ENCODE data around the gene IGFBP2. TPM values are rescaled to one million over a fixed set of nuclear protein-coding genes. Genes with fewer than 3 reads are reported as not detected.

IGFBP2 gene
- total and polyA plus RNA-seq, 2 of the 8 experiments (the other 6 are each of a cell fraction or from before 2014, with no cell fraction given) = 326 to 782 TPM

GRCh38 chr2:216616083-216616678 is 17.0 kb upstream of the IGFBP2 start:
- Histone ChIP-seq H2AK5ac (ENCODE audit: low read depth, low read length) (no peak overlapping the region), H3K4me1 (replicated peaks in 1 of 4; ENCODE audit: control insufficient read depth in 3 of 4, insufficient read depth in 4 of 4, low read length in 3 of 4) (peaks cover 10 to 17% (median 14%) of the 10 kb centered on the region in 4 experiments), H3K23me2 (ENCODE audit: low read depth, low read length) (no peaks in the 10 kb centered on the region; the same call in 1 of the 2 replicates), H3K4me2 (ENCODE audit: insufficient read depth in 1 of 2, low read depth in 2 of 2, low read length in 2 of 2) (no peak overlapping the region), H3K27me3 (replicated peaks in 1 of 4; ENCODE audit: control insufficient read depth in 3 of 4, extremely low read depth in 1 of 4, insufficient read depth in 3 of 4, low read length in 3 of 4) (no peaks in the 10 kb centered on the region; a peak in 1 of 7 replicates), H3K18ac (ENCODE audit: extremely low read depth, low read length) (no peak overlapping the region), H3K9me3 (ENCODE audit: insufficient read depth in 2 of 2, low read depth in 1 of 2, low read length in 1 of 2) (no peaks in the 10 kb centered on the region), H3K79me2 (ENCODE audit: control insufficient read depth in 1 of 2, insufficient read depth in 2 of 2, low read length in 2 of 2) (no peaks in the 10 kb centered on the region), H4K8ac (ENCODE audit: extremely low read depth, insufficient read depth, low read length) (no peak overlapping the region), H3K9ac (replicated peaks in 1 of 4; ENCODE audit: extremely low read depth in 1 of 4, low read depth in 3 of 4, low read length in 3 of 4) (no peak overlapping the region), H2BK20ac (ENCODE audit: low read length) (no peak overlapping the region; the same call in 1 of the 2 replicates), H3K4me3 (ENCODE audit: extremely low read depth in 1 of 4, insufficient read depth in 2 of 4, low read depth in 3 of 4, low read length in 4 of 4) (no peak overlapping the region), H2BK12ac (ENCODE audit: low read depth, low read length) (no peak overlapping the region), H2AFZ (ENCODE audit: low read length) (no peak overlapping the region), H4K20me1 (replicated peaks in 1 of 2; ENCODE audit: control insufficient read depth in 1 of 2, insufficient read depth in 2 of 2, low read length in 2 of 2) (no peaks in the 10 kb centered on the region), H2BK5ac (ENCODE audit: low read depth, low read length) (no peak overlapping the region), H4K91ac (replicated peaks; ENCODE audit: insufficient read length, low read length) (no peak overlapping the region), H3K27ac (ENCODE audit: low read depth, low read length) (no peak overlapping the region), H3K36me3 (ENCODE audit: control insufficient read depth in 2 of 4, insufficient read depth in 4 of 4, low read length in 3 of 4) (no peaks in the 10 kb centered on the region), H2BK15ac (ENCODE audit: low read length) (no peak overlapping the region), H3K79me1 (ENCODE audit: low read depth, low read length) (no peaks in the 10 kb centered on the region), H3K14ac (ENCODE audit: insufficient read length) (no peak overlapping the region), H4K5ac (ENCODE audit: insufficient read length, low read depth, low read length) (no peak overlapping the region), H3K56ac (replicated peaks; ENCODE audit: insufficient read length, low read depth, low read length) (no peak overlapping the region), H3K4ac (replicated peaks; ENCODE audit: insufficient read length, low read depth, low read length) (no peak overlapping the region), H2BK120ac (replicated peaks; ENCODE audit: low read depth, low read length) (no peak overlapping the region), H3K23ac (ENCODE audit: insufficient read length) (no peak overlapping the region)
- FAIRE-seq (no peak), DNase-seq (ENCODE audit: low read depth in 1 of 2, low spot score in 2 of 2) (no peak)
- ChIA-PET CTCF (ENCODE audit: partially characterized antibody) (interaction anchor here (1.5 to 8.4 kb wide), 3 partner anchors 12 to 97 kb away, joined by 3 to 70 read pairs (median 5); no protein-coding TSS in a partner anchor), POLR2A (ENCODE audit: partially characterized antibody) (interaction anchor here (1.0 kb wide), 1 partner anchor 17 kb away, joined by 3 read pairs; the partner anchor contains the start of gene IGFBP2)
- 80% methylated on average over 3 of the region's 3 CpGs; no CpG with 5 or more reads in 1 of the 2 experiments for WGBS, 2 experiments (ENCODE audit: extremely low coverage in 1 of 2, insufficient coverage in 1 of 2, insufficient read length in 1 of 2, insufficient replicate concordance in 2 of 2, low coverage in 1 of 2, low lambda C conversion rate in 2 of 2, missing lambda C conversion rate in 1 of 2)
- no peak for TF ChIP-seq CBX8 (IDR thresholded peaks at IDR 0.05; ENCODE audit: borderline replicate concordance, low read depth, low read length)
- TF ChIP-seq CREB1 (IDR thresholded peaks at IDR 0.05) = no peak
- no peak for TF ChIP-seq CHD2 (IDR thresholded peaks at IDR 0.05; ENCODE audit: low read length)
- no peak for TF ChIP-seq EGR1 (IDR thresholded peaks at IDR 0.05; ENCODE audit: borderline replicate concordance, low read depth, low read length)
- TF ChIP-seq BACH1 (IDR thresholded peaks at IDR 0.05; ENCODE audit: low read length) = no peak
- no peak for TF ChIP-seq TBP (IDR thresholded peaks at IDR 0.05; ENCODE audit: low read depth, low read length)
- TF ChIP-seq EZH2 (IDR thresholded peaks at IDR 0.05; ENCODE audit: low read depth, low read length, severe bottlenecking) = no peak
- TF ChIP-seq RNF2 (IDR thresholded peaks at IDR 0.05; ENCODE audit: borderline replicate concordance, low read depth, low read length, missing control alignments, poor library complexity, severe bottlenecking) = no peak
- TF ChIP-seq ATF2 (IDR thresholded peaks at IDR 0.05; ENCODE audit: low read length) = no peak
- no peak for TF ChIP-seq SAP30 (IDR thresholded peaks at IDR 0.05; ENCODE audit: insufficient read depth, insufficient replicate concordance, low read length)

All from H1 (cell line).